ENCODE results near the gene HEPHL1.

HEPHL1 gene

GRCh38 chr11:94131047-94131717 lies 110.0 kb downstream of the HEPHL1 start:
- DNase-seq: no peak

- no peak for DNase-seq
Measured at GRCh38 chr11:94131718-94132115, 110.6 kb downstream of the HEPHL1 start.

- DNase-seq: no peak
Measured at GRCh38 chr11:94132152-94132558, 111.0 kb downstream of the HEPHL1 start.

GRCh38 chr11:94132823-94133408 lies 111.8 kb downstream of the HEPHL1 start:
- DNase-seq: no peak

- no peak for DNase-seq
Measured at GRCh38 chr11:94133752-94134151, 112.6 kb downstream of the HEPHL1 start.

- no peak for DNase-seq
Measured at GRCh38 chr11:94134651-94135512, 113.7 kb downstream of the HEPHL1 start.

- DNase-seq: no peak
Measured at GRCh38 chr11:94139416-94139815, 118.3 kb downstream of the HEPHL1 start.

GRCh38 chr11:94140154-94140655 lies 119.1 kb downstream of the HEPHL1 start:
- no peak for DNase-seq

GRCh38 chr11:94141511-94142307 lies 120.6 kb downstream of the HEPHL1 start:
- no peak for DNase-seq

- DNase-seq: no peak
Measured at GRCh38 chr11:94142308-94143281, 121.4 kb downstream of the HEPHL1 start.

- DNase-seq: no peak
Measured at GRCh38 chr11:94144216-94144615, 123.1 kb downstream of the HEPHL1 start.

GRCh38 chr11:94144664-94145063 lies 123.5 kb downstream of the HEPHL1 start:
- DNase-seq: no peak

- no peak for DNase-seq
Measured at GRCh38 chr11:94145431-94145830, 124.3 kb downstream of the HEPHL1 start.

GRCh38 chr11:94145916-94146315 lies 124.8 kb downstream of the HEPHL1 start:
- DNase-seq: no peak

GRCh38 chr11:94147433-94147845 lies 126.3 kb downstream of the HEPHL1 start:
- DNase-seq: no peak

- DNase-seq: no peak
Measured at GRCh38 chr11:94148189-94148588, 127.0 kb downstream of the HEPHL1 start.

GRCh38 chr11:94149431-94150017 lies 128.4 kb downstream of the HEPHL1 start:
- no peak for DNase-seq

- no peak for DNase-seq
Measured at GRCh38 chr11:94150056-94150455, 128.9 kb downstream of the HEPHL1 start.

- no peak for DNase-seq
Measured at GRCh38 chr11:94150704-94151685, 129.8 kb downstream of the HEPHL1 start.
